Dendritic cell treated with granulocyte-macrophage colony-stimulating factor and Interleukin-4, amounts not matched to agents 40 ng/mL and 50 ng/mL, for 4 days (primary cell): ENCODE results near the gene ZNF217.
"Not testable (repeated sequence)": the region's sequence is repeated elsewhere in the genome, so short reads cannot be mapped to it uniquely, and the experiment has no call there.

ENCODE experiments used
- H3K27ac Mint-ChIP-seq: one replicate; pipeline ENCODE4 v1.8.0; 2022; ENCODE audit warnings: mild to moderate bottlenecking, mixed read lengths
- H3K27me3 Mint-ChIP-seq: one replicate; pipeline ENCODE4 v1.8.0; 2022; ENCODE audit warnings: mild to moderate bottlenecking, mixed read lengths
- H3K36me3 Mint-ChIP-seq: one replicate; pipeline ENCODE4 v1.8.0; 2022; ENCODE audit warnings: low read depth, mixed read lengths
- H3K4me1 Mint-ChIP-seq: one replicate; pipeline ENCODE4 v1.8.0; 2022; ENCODE audit warnings: low read depth, mixed read lengths
- H3K4me3 Mint-ChIP-seq: one replicate; pipeline ENCODE4 v1.8.0; 2022; ENCODE audit warnings: mild to moderate bottlenecking, moderate library complexity, mixed read lengths
- H3K9me3 Mint-ChIP-seq: one replicate; pipeline ENCODE4 v1.8.0; 2022; ENCODE audit warnings: mixed read lengths
- intact Hi-C: fragments of 100-400 bp; cut with micrococcal nuclease; formaldehyde crosslinking; loops from one replicate; pipeline ENCODE4 v1.15.0; 2022

ZNF217 gene

GRCh38 chr20:53597521-53598120 is 4.0 kb upstream of the ZNF217 start:
- peaks cover 52% of the 10 kb centered on the region for H3K4me1 Mint-ChIP-seq

GRCh38 chr20:53597030-53597482 is 3.4 kb upstream of the ZNF217 start:
- Mint-ChIP-seq H3K27me3 (no peaks in the 10 kb centered on the region), H3K36me3 (peaks cover 17% of the 10 kb centered on the region), H3K9me3 (no peaks in the 10 kb centered on the region), H3K4me1 (peaks cover 52% of the 10 kb centered on the region), H3K27ac (peak overlapping the region; percentile 95), H3K4me3 (no peak overlapping the region)
- intact Hi-C loops, result no loop called here

More at GRCh38 chr20:53597521-53598120, 4.0 kb upstream of the ZNF217 start:
- H3K9me3 Mint-ChIP-seq, result no peaks in the 10 kb centered on the region
- peak overlapping the region; percentile 95 for H3K27ac Mint-ChIP-seq
- H3K36me3 Mint-ChIP-seq, result peaks cover 11% of the 10 kb centered on the region
- intact Hi-C loops, result no loop called here
- no peaks in the 10 kb centered on the region for H3K27me3 Mint-ChIP-seq
- no peak overlapping the region for H3K4me3 Mint-ChIP-seq

GRCh38 chr20:53596189-53597001 is 2.8 kb upstream of the ZNF217 start:
- peaks cover 52% of the 10 kb centered on the region for H3K4me1 Mint-ChIP-seq
- H3K27me3 Mint-ChIP-seq, intact Hi-C loops: not testable (repeated sequence)

GRCh38 chr20:53595742-53596141 is 2.1 kb upstream of the ZNF217 start:
- H3K9me3 Mint-ChIP-seq, intact Hi-C loops, H3K27me3 Mint-ChIP-seq: not testable (repeated sequence)
- Mint-ChIP-seq H3K4me1 (peaks cover 47% of the 10 kb centered on the region), H3K27ac (peak overlapping the region; percentile 95), H3K4me3 (peak overlapping the region; percentile 53), H3K36me3 (peaks cover 27% of the 10 kb centered on the region)

More at GRCh38 chr20:53596189-53597001, 2.8 kb upstream of the ZNF217 start:
- peaks cover 20% of the 10 kb centered on the region for H3K36me3 Mint-ChIP-seq
- H3K9me3 Mint-ChIP-seq, result not testable (repeated sequence)
- peak overlapping the region; percentile 95 for H3K27ac Mint-ChIP-seq
- peak overlapping the region; percentile 53 for H3K4me3 Mint-ChIP-seq

GRCh38 chr20:53595018-53595378 is 1.4 kb upstream of the ZNF217 start:
- intact Hi-C loops, result no loop called here
- peaks cover 34% of the 10 kb centered on the region for H3K36me3 Mint-ChIP-seq

GRCh38 chr20:53594068-53595017 is 704 bp upstream of the ZNF217 start:
- peaks cover 39% of the 10 kb centered on the region for H3K4me1 Mint-ChIP-seq

More at GRCh38 chr20:53595018-53595378, 1.4 kb upstream of the ZNF217 start:
- Mint-ChIP-seq H3K27me3 (no peaks in the 10 kb centered on the region), H3K9me3 (no peaks in the 10 kb centered on the region), H3K27ac (peak overlapping the region; percentile 95), H3K4me3 (peak overlapping the region; percentile 73), H3K4me1 (peaks cover 40% of the 10 kb centered on the region)

GRCh38 chr20:53592992-53593465 is 610 bp downstream of the ZNF217 start:
- Mint-ChIP-seq H3K27ac (peak overlapping the region; percentile 95), H3K9me3 (no peaks in the 10 kb centered on the region), H3K4me1 (peaks cover 33% of the 10 kb centered on the region), H3K27me3 (no peaks in the 10 kb centered on the region), H3K36me3 (peaks cover 48% of the 10 kb centered on the region), H3K4me3 (peak overlapping the region; percentile 81)
- intact Hi-C loops, result loop anchor here (5.0 kb wide), 3 partner anchors 49 to 114 kb away; no protein-coding TSS in a partner anchor

More at GRCh38 chr20:53594068-53595017, 704 bp upstream of the ZNF217 start:
- H3K4me3 Mint-ChIP-seq, result peak overlapping the region; percentile 88
- peak overlapping the region; percentile 95 for H3K27ac Mint-ChIP-seq
- H3K9me3 Mint-ChIP-seq, result no peaks in the 10 kb centered on the region
- H3K36me3 Mint-ChIP-seq, result peaks cover 41% of the 10 kb centered on the region
- no peaks in the 10 kb centered on the region for H3K27me3 Mint-ChIP-seq
- intact Hi-C loops, result loop anchor here (5.0 kb wide), 3 partner anchors 48 to 113 kb away; no protein-coding TSS in a partner anchor

GRCh38 chr20:53592454-53592991 is 1.1 kb downstream of the ZNF217 start:
- Mint-ChIP-seq H3K4me3 (peak overlapping the region; percentile 81), H3K27ac (peak overlapping the region; percentile 95), H3K36me3 (peaks cover 48% of the 10 kb centered on the region), H3K4me1 (peaks cover 28% of the 10 kb centered on the region)
- not testable (repeated sequence) for H3K9me3 Mint-ChIP-seq, H3K27me3 Mint-ChIP-seq
- intact Hi-C loops, result loop anchor here (5.0 kb wide), 3 partner anchors 50 to 115 kb away; no protein-coding TSS in a partner anchor

GRCh38 chr20:53591941-53592441 is 1.6 kb downstream of the ZNF217 start:
- intact Hi-C loops, result loop anchor here (5.0 kb wide), 3 partner anchors 50 to 115 kb away; no protein-coding TSS in a partner anchor
- not testable (repeated sequence) for H3K9me3 Mint-ChIP-seq, H3K27me3 Mint-ChIP-seq
- H3K36me3 Mint-ChIP-seq, result peaks cover 48% of the 10 kb centered on the region
- peak overlapping the region; percentile 81 for H3K4me3 Mint-ChIP-seq
- peaks cover 24% of the 10 kb centered on the region for H3K4me1 Mint-ChIP-seq
- peak overlapping the region; percentile 95 for H3K27ac Mint-ChIP-seq

GRCh38 chr20:53591206-53591741 is 2.4 kb downstream of the ZNF217 start:
- Mint-ChIP-seq H3K36me3 (peaks cover 52% of the 10 kb centered on the region), H3K27ac (peak overlapping the region; percentile 95), H3K4me3 (peak overlapping the region; percentile 81), H3K4me1 (peaks cover 21% of the 10 kb centered on the region)
- not testable (repeated sequence) for H3K27me3 Mint-ChIP-seq, H3K9me3 Mint-ChIP-seq
- intact Hi-C loops, result loop anchor here (5.0 kb wide), 3 partner anchors 51 to 116 kb away; no protein-coding TSS in a partner anchor

- Mint-ChIP-seq H3K36me3 (peaks cover 59% of the 10 kb centered on the region), H3K4me1 (peaks cover 23% of the 10 kb centered on the region), H3K4me3 (peak overlapping the region; percentile 81)
Measured at GRCh38 chr20:53590608-53591007, 3.0 kb downstream of the ZNF217 start.

GRCh38 chr20:53590122-53590521 is 3.5 kb downstream of the ZNF217 start:
- Mint-ChIP-seq H3K4me1 (peaks cover 27% of the 10 kb centered on the region), H3K27ac (peak overlapping the region; percentile 95), H3K36me3 (peaks cover 63% of the 10 kb centered on the region), H3K4me3 (peak overlapping the region; percentile 81)
- not testable (repeated sequence) for H3K9me3 Mint-ChIP-seq, H3K27me3 Mint-ChIP-seq
- intact Hi-C loops, result loop anchor here (5.0 kb wide), 3 partner anchors 52 to 117 kb away; no protein-coding TSS in a partner anchor

More at GRCh38 chr20:53590608-53591007, 3.0 kb downstream of the ZNF217 start:
- not testable (repeated sequence) for H3K27me3 Mint-ChIP-seq, H3K9me3 Mint-ChIP-seq
- peak overlapping the region; percentile 95 for H3K27ac Mint-ChIP-seq
- intact Hi-C loops, result loop anchor here (5.0 kb wide), 3 partner anchors 52 to 117 kb away; no protein-coding TSS in a partner anchor
